ENCODE measurements around the gene HDAC3.

Gene HDAC3

GRCh38 chr5:141608557-141608956, 28.1 kb downstream of the HDAC3 start:
- no peak for DNase-seq
- intact Hi-C loops (cut with DNase I): no loop called here

- DNase-seq: no peak
- intact Hi-C loops (cut with DNase I): no loop called here
These were observed 28.6 kb downstream of the HDAC3 start for GRCh38 chr5:141608046-141608445.

- DNase-seq: no peak
- intact Hi-C loops (cut with DNase I): no loop called here
These were observed 30.9 kb downstream of the HDAC3 start for GRCh38 chr5:141605523-141606277.

GRCh38 chr5:141603923-141604717, 32.5 kb downstream of the HDAC3 start:
- intact Hi-C loops (cut with DNase I): no loop called here
- DNase-seq: no peak

- no peak for DNase-seq
- intact Hi-C loops (cut with DNase I): no loop called here
These were observed 34.0 kb downstream of the HDAC3 start for GRCh38 chr5:141602606-141603005.

- DNase-seq: no peak
- intact Hi-C loops (cut with DNase I): no loop called here
These were observed 38.0 kb downstream of the HDAC3 start for GRCh38 chr5:141598391-141599345.

- intact Hi-C loops (cut with DNase I): no loop called here
- DNase-seq: no peak
These were observed 38.8 kb downstream of the HDAC3 start for GRCh38 chr5:141597814-141598213.

GRCh38 chr5:141597394-141597793, 39.3 kb downstream of the HDAC3 start:
- intact Hi-C loops (cut with DNase I): no loop called here
- DNase-seq: no peak

- intact Hi-C loops (cut with DNase I): no loop called here
- no peak for DNase-seq
These were observed 39.8 kb downstream of the HDAC3 start for GRCh38 chr5:141596867-141597266.

- no peak for DNase-seq
- intact Hi-C loops (cut with DNase I): no loop called here
These were observed 46.5 kb downstream of the HDAC3 start for GRCh38 chr5:141590127-141590526.

GRCh38 chr5:141586246-141586645, 50.4 kb downstream of the HDAC3 start:
- no peak for DNase-seq
- intact Hi-C loops (cut with DNase I): no loop called here

GRCh38 chr5:141585594-141585993, 51.1 kb downstream of the HDAC3 start:
- no peak for DNase-seq
- intact Hi-C loops (cut with DNase I): no loop called here

GRCh38 chr5:141574122-141574510, 62.5 kb downstream of the HDAC3 start:
- intact Hi-C loops (cut with DNase I): no loop called here
- DNase-seq: no peak

GRCh38 chr5:141573489-141574121, 63.0 kb downstream of the HDAC3 start:
- DNase-seq: peak in 1 of 10 donors; percentile 56
- intact Hi-C loops (cut with DNase I): no loop called here

Measured in posterior cingulate gyrus (tissue), 11 donors.